GM21515 (cell line): ENCODE data around the gene TOMM40.
"Not testable (repeated sequence)": the region's sequence is repeated elsewhere in the genome, so short reads cannot be mapped to it uniquely, and the experiment has no call there.

Experiments used
- ATAC-seq: cut with Tn5 transposase; IDR thresholded peaks from one replicate; pipeline ENCODE4 v1.9.1; 2021; ENCODE audit not compliant: unreplicated experiment

The TOMM40 gene

DNA sequence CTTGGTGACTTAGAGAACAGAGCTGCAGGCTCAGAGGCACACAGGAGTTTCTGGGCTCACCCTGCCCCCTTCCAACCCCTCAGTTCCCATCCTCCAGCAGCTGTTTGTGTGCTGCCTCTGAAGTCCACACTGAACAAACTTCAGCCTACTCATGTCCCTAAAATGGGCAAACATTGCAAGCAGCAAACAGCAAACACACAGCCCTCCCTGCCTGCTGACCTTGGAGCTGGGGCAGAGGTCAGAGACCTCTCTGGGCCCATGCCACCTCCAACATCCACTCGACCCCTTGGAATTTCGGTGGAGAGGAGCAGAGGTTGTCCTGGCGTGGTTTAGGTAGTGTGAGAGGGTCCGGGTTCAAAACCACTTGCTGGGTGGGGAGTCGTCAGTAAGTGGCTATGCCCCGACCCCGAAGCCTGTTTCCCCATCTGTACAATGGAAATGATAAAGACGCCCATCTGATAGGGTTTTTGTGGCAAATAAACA is 33.2 kb downstream of the TOMM40 start:
- ATAC-seq = no peak

DNA sequence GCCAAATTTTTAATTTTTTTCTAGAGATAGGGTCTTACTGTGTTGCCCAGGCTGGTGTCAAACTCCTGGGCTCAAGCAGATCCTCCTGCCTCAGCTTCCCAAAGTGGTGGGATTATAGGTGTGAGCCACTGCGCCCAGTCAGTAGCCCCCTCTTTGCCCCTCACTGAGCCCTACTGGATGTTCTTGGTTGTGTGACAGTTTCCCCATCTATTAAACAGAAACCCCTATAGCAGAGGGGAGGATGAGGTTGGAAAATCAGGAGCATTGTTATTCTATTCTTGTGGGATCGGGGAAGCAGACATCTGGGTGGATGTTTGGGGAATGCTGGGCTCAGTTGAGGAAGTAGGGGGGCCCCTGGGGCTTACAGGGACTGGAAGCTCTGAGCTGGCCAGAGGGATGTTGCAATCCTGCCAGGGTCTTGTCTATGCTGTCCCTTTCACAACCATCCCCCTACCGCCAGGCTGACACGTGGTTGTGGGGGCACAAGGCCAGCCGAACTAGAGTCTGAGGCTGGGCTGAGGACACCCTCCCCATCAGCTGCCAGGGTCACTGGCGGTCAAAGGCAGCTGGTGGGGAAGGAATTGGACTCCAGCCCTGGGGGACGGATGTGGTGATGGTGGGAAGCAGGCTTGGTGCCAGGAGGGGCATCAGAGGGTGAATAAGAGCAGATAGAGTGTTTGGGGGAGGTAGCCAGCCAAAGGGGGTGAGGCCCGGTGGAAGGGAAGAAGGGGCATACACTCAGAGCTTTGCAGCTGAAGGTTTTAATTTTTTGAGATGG is 34.2 kb downstream of the TOMM40 start:
- no peak for ATAC-seq

DNA sequence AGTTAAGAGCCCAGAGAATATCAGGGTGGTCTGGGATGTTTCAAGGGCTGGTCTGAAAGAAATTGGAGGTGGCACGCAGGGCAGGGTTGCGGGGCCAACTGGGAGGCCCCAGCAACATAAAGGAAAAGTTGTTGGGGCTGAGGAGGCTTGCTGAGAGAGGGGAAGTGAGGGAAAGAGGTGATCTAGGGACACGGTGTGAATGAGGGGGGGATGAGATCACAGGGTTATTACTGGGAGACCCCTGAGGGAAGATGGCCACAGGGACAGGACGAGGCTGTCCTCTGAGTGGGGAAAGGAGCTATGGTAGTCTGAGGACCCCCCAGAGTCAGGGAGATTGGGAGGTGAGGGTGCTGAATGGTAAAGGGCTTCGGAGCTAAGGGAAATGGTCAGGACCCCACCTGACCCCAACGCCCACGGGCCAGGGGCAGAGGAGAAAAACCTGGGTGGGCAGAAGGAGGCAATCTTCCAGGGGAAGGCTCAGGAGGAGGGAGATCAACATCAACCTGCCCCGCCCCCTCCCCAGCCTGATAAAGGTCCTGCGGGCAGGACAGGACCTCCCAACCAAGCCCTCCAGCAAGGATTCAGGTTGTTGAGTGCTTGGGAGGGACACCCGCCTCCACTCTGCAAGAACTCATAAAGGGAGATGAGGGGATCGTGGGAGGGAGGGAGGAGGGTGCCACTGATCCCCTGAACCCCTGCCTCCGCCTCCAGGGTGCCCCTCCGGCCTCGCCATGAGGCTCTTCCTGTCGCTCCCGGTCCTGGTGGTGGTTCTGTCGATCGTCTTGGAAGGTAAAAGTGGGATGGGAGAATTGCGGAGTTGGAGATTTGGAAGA is 35.4 kb downstream of the TOMM40 start:
- ATAC-seq = not testable (repeated sequence)

DNA sequence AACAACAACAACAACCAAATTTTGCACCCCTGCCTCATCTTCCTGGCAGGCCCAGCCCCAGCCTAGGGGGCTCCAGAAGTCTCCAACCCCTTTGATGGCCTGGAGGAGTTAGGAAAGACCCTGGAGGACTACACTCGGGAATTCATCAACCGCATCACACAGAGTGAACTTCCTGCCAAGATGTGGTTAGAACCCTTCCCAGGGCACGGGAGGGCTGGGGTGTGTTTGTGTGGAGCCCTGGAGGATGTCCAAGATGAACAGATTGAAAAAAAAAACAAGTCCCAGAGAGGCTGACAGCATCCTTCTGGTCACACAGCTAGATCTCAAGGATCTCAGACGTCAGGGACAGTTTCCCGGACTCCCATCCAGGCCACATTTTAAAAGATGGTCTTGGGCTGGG is 36.7 kb downstream of the TOMM40 start:
- ATAC-seq = no peak

GRCh38 chr19:44930088-44930487 is 39.0 kb downstream of the TOMM40 start:
- no peak for ATAC-seq

GRCh38 chr19:44931541-44931940 is 40.5 kb downstream of the TOMM40 start:
- ATAC-seq = no peak

DNA sequence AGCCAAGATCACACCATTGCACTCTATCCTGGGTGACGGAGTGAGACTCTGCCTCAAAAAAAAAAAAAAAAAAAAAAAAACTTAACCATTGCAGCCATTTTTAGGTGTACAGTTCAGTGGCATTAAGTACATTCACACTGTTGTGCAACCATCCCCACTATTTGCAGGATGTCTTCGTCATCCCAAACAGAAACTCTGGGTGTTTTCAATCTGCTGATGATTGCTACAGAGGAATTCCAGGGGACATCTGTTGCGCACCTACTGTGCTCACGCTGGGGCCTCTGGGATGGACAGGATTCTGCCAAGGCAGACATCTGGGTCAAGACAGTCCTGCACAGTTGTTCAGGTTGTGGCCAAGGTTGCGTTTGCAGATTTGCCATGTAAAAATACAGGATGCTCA is 48.6 kb downstream of the TOMM40 start:
- no peak for ATAC-seq

DNA sequence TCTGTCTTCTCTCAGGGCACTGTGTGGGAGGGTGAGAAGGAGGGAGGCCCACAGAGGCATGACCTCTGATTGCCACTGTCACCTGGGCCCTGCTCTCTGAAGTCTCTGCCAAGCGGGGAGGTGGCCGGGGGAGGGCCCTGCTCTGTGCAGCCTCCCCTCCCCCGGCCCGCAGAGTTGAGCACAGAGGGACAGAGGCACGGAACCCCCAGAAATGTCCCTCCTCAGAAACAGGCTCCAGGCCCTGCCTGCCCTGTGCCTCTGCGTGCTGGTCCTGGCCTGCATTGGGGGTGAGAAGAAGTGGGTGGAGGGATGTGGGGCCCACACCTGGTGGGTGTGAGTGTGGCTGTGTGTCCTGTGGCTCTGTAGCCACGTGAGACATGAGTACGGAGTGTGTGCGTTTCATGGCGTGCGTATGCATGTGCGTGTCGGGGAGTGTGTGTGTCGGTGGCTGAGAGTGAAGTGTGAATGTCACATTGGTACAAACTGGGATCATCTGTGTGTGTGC is 51.1 kb downstream of the TOMM40 start, which contains the start of gene APOC4:
Gene APOC4, plus strand, starts transcription at position 171 of the 505 bp plus-strand sequence. Its CDS starts 41 bp downstream, at position 212.
- ATAC-seq = no peak

- no peak for ATAC-seq
Measured at GRCh38 chr19:44943801-44944249, 52.8 kb downstream of the TOMM40 start.

DNA sequence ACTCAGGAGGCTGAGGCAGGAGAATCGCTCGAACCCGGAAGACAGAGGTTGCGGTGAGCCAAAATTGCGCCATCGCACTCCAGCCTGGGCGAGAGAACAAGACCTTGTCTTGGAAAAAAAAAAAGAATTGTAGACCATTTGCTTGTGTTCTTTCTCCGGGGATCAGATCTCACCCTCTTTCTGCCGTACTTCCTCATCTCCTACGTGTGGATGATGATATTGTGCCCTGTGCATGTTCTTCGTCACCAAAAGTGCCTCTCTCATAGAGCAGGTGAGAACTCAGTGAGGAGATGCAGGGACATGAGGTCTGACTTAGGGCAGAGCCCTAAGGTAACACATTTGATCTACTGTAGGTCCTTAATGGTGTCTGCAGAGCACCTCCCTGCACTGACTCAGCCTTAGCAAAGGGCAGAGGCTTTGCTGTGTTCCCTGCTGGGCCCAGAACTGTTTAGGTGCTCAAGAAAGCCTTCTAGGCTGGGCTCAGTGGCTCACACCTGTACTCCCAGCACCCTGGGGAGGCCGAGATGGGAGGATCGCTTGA is 56.1 kb downstream of the TOMM40 start:
- ATAC-seq = no peak

- ATAC-seq = no peak
Measured at GRCh38 chr19:44948237-44948636, 57.2 kb downstream of the TOMM40 start.

DNA sequence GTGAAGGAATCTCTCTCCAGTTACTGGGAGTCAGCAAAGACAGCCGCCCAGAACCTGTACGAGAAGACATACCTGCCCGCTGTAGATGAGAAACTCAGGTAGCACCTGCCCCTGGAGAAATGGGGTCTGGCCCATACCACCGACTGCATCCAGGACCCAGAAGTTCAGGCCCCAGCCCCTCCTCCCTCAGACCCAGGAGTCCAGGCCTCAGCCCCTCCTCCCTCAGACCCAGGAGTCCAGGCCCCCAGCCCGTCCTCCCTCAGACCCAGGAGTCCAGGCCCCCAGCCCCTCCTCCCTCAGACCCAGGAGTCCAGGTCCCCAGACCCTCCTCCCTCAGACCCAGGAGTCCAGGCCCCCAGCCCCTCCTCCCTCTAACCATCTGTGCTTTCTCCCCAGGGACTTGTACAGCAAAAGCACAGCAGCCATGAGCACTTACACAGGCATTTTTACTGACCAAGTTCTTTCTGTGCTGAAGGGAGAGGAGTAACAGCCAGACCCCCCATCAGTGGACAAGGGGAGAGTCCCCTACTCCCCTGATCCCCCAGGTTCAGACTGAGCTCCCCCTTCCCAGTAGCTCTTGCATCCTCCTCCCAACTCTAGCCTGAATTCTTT is 57.8 kb downstream of the TOMM40 start:
- ATAC-seq = no peak

DNA sequence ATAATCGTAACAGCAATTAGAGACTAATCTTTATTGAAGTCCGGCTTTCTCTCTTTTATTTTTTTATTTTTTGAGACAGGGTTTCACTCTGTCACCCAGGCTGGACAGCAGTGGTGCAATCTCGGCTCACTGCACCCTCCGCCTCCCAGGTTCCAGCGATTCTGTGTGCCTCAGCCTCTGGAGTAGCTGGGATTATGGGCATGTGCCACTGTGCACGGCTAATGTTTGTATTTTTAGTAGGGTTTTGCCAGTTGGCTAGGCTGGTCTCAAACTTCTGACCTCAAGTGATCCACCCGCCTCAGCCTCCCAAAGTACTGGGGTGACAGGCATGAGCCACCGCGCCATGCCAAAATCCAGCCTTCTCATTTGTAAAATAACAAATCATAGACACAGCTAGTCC is 58.5 kb downstream of the TOMM40 start:
- no peak for ATAC-seq

DNA sequence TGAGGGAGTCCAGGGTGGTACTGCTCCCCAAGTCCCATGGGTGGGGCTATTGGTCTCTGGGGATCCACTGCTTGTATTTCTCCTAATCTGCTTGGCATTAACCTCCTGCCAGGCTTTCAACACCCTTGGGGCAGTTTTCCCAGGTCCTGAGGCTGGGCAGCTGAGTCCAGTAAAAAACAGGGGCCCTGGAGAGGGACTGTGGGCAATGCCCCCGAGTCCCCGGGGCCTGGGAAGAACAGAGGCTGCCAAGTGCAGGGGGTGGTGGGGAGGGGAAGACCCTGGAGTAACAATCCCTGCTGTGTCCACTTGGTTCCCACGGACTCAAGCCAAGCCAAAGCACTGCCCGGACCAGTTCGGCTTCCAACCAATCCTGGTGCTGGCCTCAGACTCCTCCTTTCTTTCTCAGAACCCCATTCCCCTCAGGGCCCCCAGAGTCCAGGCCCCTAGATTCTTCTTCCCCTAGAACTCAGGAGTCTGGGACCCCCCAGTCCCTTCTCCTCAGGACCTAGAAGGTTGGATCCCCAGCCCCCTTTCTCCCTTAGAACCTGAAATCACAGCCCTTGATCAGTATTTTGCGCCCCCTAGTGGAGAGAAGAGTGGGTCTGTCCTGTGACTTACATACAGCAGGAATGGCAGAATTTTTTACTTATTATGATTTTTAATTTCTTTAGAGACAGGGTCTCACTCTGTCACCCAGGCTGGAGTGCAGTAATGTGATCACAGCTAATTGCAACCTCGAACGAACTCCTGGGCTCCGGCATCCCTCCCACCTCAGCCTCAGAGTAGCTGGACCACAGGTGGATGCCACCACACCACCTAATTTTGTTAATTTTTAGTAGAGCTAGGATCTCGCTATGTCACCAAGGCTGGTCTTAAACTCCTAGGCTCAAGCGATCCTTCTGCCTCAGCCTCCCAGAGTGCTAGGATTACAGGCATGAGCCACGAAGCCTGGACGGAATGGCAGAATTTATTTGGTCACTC is 60.4 kb downstream of the TOMM40 start:
- no peak for ATAC-seq
